HEK293 (cell line): Measurements from ENCODE around the gene NUP88.

ENCODE experiments used
- CTCF ChIA-PET: fragments of 350-600 bp; formaldehyde crosslinking; extraction: SDS; loops from one replicate; lab custom pipeline; 2021; ENCODE audit warnings: antibody characterized with exemption; lab: Yijun Ruan, JAX
- POLR2A ChIA-PET: fragments of 300-600 bp; formaldehyde crosslinking; extraction: SDS; loops from one replicate; lab custom pipeline; 2020; ENCODE audit warnings: antibody characterized with exemption, inconsistent platforms; lab: Yijun Ruan, JAX
- H3K27ac ChIP-seq: fragments of 200-500 bp; sonication (Bioruptor generic); 2 replicates; pipeline ENCODE4 v1.5.1; 2014; ENCODE audit warnings: low read depth, low read length, control low read depth, inconsistent platforms; ENCODE audit errors: extremely low read depth
- H3K36me3 ChIP-seq, 2 experiments: fragments of 200-500 bp in 1 of 2; sonication (Bioruptor generic) in 1 of 2; 1 replicate in 1 of 2; 2 replicates in 1 of 2; pipeline ENCODE4 v1.5.1; 2014 to 2017; ENCODE audit warnings: inconsistent platforms in 2 of 2, low read length in 2 of 2; ENCODE audit not compliant: control insufficient read depth in 2 of 2, insufficient read depth in 1 of 2
- H3K4me1 ChIP-seq: fragments of 200-500 bp; sonication (Bioruptor generic); 2 replicates; pipeline ENCODE4 v1.5.1; 2014; ENCODE audit warnings: mild to moderate bottlenecking, low read length, inconsistent platforms; ENCODE audit not compliant: control insufficient read depth, insufficient read depth
- H3K4me3 ChIP-seq: 2 replicates; pipeline ENCODE4 v1.5.1; 2011; ENCODE audit warnings: low read depth, mild to moderate bottlenecking, control low read depth, low read length, moderate library complexity
- H3K9me3 ChIP-seq: fragments of 200-500 bp; sonication (Bioruptor generic); 2 replicates; pipeline ENCODE4 v1.5.1; 2014; ENCODE audit warnings: low read depth, low read length, inconsistent platforms; ENCODE audit not compliant: control insufficient read depth, insufficient read depth
- KLF1 ChIP-seq: fragments of 450-650 bp; formaldehyde crosslinking; IDR thresholded peaks from 2 replicates; pipeline ENCODE4 v1.5.1; 2016; ENCODE audit warnings: missing biosample characterization, missing genetic modification characterization
- KLF16 ChIP-seq: fragments of 450-650 bp; formaldehyde crosslinking; IDR thresholded peaks from 2 replicates; pipeline ENCODE4 v1.5.1; 2017; ENCODE audit warnings: missing biosample characterization, missing genetic modification characterization
- PRDM10 ChIP-seq: fragments of 450-650 bp; formaldehyde crosslinking; IDR thresholded peaks from 2 replicates; pipeline ENCODE4 v1.5.1; 2016; ENCODE audit warnings: missing biosample characterization, missing genetic modification characterization
- REST ChIP-seq: fragments of 450-650 bp; formaldehyde crosslinking; IDR thresholded peaks from 2 replicates; pipeline ENCODE4 v1.5.1; 2016; ENCODE audit warnings: missing biosample characterization, missing genetic modification characterization
- SCRT1 ChIP-seq: fragments of 450-650 bp; formaldehyde crosslinking; IDR thresholded peaks from 2 replicates; pipeline ENCODE4 v1.5.1; 2016; ENCODE audit warnings: missing biosample characterization, missing genetic modification characterization, borderline replicate concordance
- ZBTB48 ChIP-seq: fragments of 450-650 bp; formaldehyde crosslinking; IDR thresholded peaks from 2 replicates; pipeline ENCODE4 v1.5.1; 2016; ENCODE audit warnings: missing biosample characterization, missing genetic modification characterization
- ZNF184 ChIP-seq: fragments of 450-650 bp; IDR thresholded peaks from 2 replicates; pipeline ENCODE4 v1.5.1; 2018; ENCODE audit warnings: missing biosample characterization, mild to moderate bottlenecking, missing genetic modification characterization
- ZNF211 ChIP-seq: fragments of 450-650 bp; formaldehyde crosslinking; IDR thresholded peaks from 2 replicates; pipeline ENCODE4 v1.5.1; 2016; ENCODE audit warnings: low read depth, missing biosample characterization, missing genetic modification characterization
- ZNF513 ChIP-seq: fragments of 450-650 bp; IDR thresholded peaks from 2 replicates; pipeline ENCODE4 v1.5.1; 2018; ENCODE audit warnings: missing biosample characterization, missing genetic modification characterization
- ZNF514 ChIP-seq: fragments of 450-650 bp; formaldehyde crosslinking; IDR thresholded peaks from 2 replicates; pipeline ENCODE4 v1.5.1; 2016; ENCODE audit warnings: missing biosample characterization, missing genetic modification characterization
- ZNF560 ChIP-seq: fragments of 450-650 bp; formaldehyde crosslinking; IDR thresholded peaks from 2 replicates; pipeline ENCODE4 v1.5.1; 2017; ENCODE audit warnings: missing biosample characterization, missing genetic modification characterization, borderline replicate concordance
- ZNF660 ChIP-seq: fragments of 450-650 bp; IDR thresholded peaks from 2 replicates; pipeline ENCODE4 v1.5.1; 2018; ENCODE audit warnings: missing biosample characterization, mild to moderate bottlenecking, missing genetic modification characterization
- ZNF670 ChIP-seq: fragments of 450-650 bp; formaldehyde crosslinking; IDR thresholded peaks from 2 replicates; pipeline ENCODE4 v1.5.1; 2016; ENCODE audit warnings: missing biosample characterization, missing genetic modification characterization, low read depth
- ZNF747 ChIP-seq: fragments of 450-650 bp; formaldehyde crosslinking; IDR thresholded peaks from 2 replicates; pipeline ENCODE4 v1.5.1; 2016; ENCODE audit warnings: missing biosample characterization, missing genetic modification characterization
- ZSCAN18 ChIP-seq: fragments of 450-650 bp; formaldehyde crosslinking; IDR thresholded peaks from 2 replicates; pipeline ENCODE4 v1.5.1; 2016; ENCODE audit warnings: missing biosample characterization, missing genetic modification characterization
- ZSCAN4 ChIP-seq: fragments of 450-650 bp; formaldehyde crosslinking; IDR thresholded peaks from 2 replicates; pipeline ENCODE4 v1.5.1; 2017; ENCODE audit warnings: missing biosample characterization, missing genetic modification characterization

The NUP88 gene

GRCh38 chr17:5410594-5411272 is 8.7 kb downstream of the NUP88 start (continued):
- TF ChIP-seq ZNF660 (tag by site-specific recombination) (no peak), ZSCAN4 (tag by site-specific recombination) (no peak), REST (no peak), ZNF211 (tag by site-specific recombination) (no peak), KLF1 (no peak)
- TF ChIP-seq, all 188 proteins: peak for 0

GRCh38 chr17:5408186-5408585 is 11.3 kb downstream of the NUP88 start:
- Histone ChIP-seq H3K4me1 (no peaks in the 10 kb centered on the region), H3K9me3 (no peaks in the 10 kb centered on the region)
- TF ChIP-seq ZNF670 (tag by site-specific recombination): no peak
- no peak for TF ChIP-seq ZNF184 (tag by site-specific recombination)
- TF ChIP-seq KLF16 (tag by site-specific recombination): no peak
- no peak for TF ChIP-seq ZNF211 (tag by site-specific recombination)
- TF ChIP-seq ZNF747 (tag by site-specific recombination): no peak
- no peak for TF ChIP-seq ZNF513 (tag by site-specific recombination)
- TF ChIP-seq ZSCAN18 (tag by site-specific recombination): no peak
- no peak for TF ChIP-seq PRDM10 (tag by site-specific recombination)
- TF ChIP-seq ZBTB48 (tag by site-specific recombination): no peak
- no peak for TF ChIP-seq ZNF514 (tag by site-specific recombination)
- TF ChIP-seq SCRT1 (tag by site-specific recombination): no peak
- TF ChIP-seq ZNF560: no peak
- TF ChIP-seq, all 188 proteins: peak for 0
- H3K27ac ChIP-seq: no peak overlapping the region
- CTCF ChIA-PET: interaction anchor here (0.7 kb wide), 1 partner anchor 167 kb away, joined by 3 read pairs; no protein-coding TSS in a partner anchor
- POLR2A ChIA-PET: no interaction called here
- peaks cover 92 to 95% of the 10 kb centered on the region in 2 experiments for H3K36me3 ChIP-seq
- H3K4me3 ChIP-seq: no peak overlapping the region
